GM21717 (cell line): ENCODE results near the gene PRLH.

Experiments
- ATAC-seq: cut with Tn5 transposase; IDR thresholded peaks from one replicate; pipeline ENCODE4 v1.9.1; 2021; ENCODE audit warnings: mild to moderate bottlenecking, moderate library complexity; ENCODE audit not compliant: unreplicated experiment

Gene PRLH

GRCh38 chr2:237538901-237539300 lies 27.5 kb upstream of the PRLH start:
- ATAC-seq: no peak

DNA sequence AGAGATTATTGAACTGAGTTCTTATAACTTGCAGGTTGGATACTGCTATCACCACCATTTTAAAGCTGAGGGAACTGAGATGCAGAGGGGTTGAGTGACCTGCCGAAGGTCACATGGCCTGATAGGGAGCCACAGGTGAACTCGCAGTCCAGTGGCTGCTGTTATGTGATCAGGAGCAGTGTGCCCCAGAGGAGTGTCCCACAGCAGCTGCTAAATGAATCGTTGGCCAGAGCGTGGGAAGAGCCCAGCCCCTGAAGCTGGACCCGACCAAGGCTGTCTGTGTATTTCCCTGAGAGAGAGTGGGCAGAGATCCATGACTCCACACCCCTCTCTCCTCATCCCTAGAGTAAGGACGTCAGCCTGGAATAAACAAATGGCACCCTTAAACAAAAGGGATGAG lies 26.7 kb upstream of the PRLH start:
- ATAC-seq: no peak

GRCh38 chr2:237540223-237540775 lies 26.1 kb upstream of the PRLH start:
- ATAC-seq: no peak

- no peak for ATAC-seq
Measured at GRCh38 chr2:237540823-237541222, 25.6 kb upstream of the PRLH start.

DNA sequence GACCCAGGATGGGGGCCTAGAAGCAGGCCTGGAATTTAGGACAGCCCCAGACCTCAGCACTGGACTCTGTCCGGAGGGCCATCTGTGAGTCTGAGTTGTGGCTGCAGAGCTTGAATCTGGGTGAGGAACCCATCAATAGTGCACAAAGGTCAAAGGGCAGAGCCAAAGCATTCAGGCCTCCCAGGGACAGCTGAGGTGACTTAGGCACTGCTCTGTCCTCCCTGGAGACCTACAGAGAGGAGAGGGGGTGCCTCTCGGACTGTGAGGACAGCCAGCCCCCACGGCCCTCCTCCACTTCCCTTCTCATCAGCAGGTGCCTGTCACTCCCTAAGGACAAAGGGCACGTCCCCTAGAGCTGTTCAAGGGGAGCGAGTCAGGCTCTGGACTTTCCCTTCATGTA lies 25.1 kb upstream of the PRLH start:
- ATAC-seq: no peak

DNA sequence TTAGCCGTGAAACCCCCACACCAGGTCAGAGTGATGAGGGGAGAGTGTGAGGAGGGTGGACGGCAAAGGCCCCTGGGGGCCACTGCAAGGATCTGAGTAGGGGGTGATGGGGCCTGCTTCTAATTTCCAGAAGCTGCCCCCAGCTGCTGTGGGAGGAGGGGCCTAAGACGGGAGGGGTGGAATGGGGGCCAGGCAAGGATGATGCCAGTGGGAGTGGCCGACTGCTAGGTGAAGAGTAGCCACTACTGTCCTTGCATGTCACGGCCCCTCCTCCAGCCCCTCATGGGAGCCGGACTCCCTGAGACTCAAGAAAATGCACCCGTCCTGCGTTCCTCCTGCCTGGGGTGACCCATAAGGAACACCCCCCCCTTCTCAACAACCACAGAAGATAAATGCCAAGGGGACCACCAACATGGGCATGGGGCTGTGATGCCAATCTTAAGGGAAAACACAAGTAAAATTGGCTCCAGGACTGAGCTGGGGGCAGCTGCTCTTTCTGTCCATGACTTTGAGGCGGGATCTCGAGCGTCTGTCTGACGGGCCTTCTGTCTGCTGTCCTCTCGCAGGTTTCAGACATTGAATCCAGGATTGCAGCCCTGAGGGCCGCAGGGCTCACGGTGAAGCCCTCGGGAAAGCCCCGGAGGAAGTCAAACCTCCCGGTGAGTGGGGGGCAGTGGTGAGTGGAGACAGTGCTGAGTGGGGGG lies 24.2 kb upstream of the PRLH start:
- no peak for ATAC-seq

DNA sequence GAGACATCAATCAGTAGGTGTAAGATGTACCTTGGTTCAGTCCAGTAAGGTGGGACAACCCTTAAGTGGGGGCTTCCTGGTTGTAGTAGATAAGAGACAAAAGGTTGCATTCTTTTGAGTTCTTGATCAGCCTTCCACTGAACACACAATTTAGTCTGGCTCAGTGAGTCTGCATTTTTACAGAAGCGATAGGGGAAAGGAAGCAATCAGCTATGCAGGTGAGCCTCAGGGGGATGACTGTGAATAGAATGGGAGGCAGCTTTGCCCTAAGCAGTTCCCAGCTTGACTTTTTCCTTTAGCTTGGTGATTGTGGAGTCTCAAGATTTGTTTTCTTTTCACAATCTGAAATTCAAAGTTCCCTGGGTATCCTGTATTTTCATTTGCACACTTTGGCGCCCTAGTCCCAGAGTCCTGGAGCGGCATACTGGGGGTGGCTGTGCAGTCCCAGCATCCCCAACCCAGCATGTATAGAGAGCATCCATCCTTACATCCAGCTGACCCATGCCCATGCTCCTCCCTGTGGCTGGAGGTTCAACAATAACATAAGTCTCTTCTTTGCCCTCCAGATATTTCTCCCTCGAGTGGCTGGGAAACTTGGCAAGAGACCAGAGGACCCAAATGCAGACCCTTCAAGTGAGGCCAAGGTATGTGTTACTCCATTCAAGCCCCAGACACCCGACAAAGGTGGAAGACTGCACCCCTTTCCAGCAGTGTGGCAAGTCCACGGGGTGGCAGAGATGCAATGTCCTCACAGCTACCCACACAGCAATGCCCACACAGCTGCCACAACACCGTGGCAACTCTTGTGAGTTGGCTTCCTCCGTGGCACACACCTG lies 20.1 kb upstream of the PRLH start:
- no peak for ATAC-seq

DNA sequence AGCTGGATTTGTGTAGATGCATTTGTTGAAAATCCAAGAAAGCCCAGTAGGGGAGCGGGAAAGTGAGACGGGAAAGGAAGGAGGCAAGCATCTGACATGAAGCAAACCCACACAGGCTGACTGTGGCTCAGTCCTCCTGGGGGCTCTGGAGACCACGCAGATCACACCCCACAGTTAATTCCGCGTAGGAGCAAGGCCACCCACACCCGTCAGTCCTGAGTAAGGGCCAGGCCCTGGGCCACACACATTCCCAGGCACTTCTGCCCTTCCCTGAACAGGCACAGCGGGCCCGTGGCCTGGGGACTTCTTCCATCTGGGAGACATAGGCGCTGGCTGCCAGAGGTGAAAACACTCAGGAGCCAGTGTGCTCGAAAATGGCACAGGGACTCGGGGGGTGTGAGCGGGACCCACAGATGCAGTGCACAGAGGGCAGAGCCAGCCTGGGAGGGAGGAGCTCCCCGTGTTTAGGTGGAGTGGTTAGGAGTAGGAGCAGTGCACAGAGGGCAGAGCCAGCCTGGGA lies 19.4 kb upstream of the PRLH start:
- ATAC-seq: no peak

GRCh38 chr2:237547841-237548416 lies 18.4 kb upstream of the PRLH start:
- no peak for ATAC-seq

GRCh38 chr2:237549216-237549615 lies 17.2 kb upstream of the PRLH start:
- no peak for ATAC-seq

DNA sequence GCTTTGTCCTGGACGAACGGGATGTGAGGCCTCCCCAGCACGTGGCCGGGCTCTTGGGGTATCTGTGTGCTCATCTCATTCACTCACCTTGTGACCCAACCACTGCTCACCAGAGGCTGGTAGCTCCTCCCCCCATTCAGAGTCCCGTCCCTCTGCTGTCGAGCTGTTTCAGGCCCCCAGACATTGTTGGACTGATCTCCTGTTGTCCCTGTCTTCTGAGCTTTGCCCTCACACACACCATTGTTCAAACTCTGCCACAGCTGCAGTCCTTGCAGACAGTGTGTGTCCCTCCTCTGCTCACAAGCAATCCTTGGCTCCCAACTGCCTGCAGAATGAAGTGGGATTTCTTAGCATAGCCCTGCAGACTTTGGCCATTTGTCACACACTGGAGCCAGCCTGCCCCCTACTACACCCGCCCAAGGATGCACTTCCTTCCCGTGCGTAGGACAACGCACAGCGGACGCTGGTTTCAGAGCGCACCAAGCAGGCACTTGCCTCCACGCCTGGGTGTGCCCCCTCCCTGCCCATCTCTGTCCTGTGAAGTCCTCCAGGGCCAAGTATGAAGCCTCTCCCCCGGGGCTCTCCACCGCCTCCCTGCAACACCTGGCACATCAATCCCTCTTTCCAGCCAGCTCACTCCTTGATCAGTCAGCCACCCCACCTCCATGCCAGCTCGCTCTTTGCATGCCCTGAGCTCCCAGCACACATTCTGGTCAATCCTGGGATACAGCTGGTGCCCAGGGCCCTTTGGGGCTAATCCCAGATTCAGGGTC lies 16.5 kb upstream of the PRLH start:
- ATAC-seq: no peak

GRCh38 chr2:237551071-237551574 lies 15.3 kb upstream of the PRLH start:
- no peak for ATAC-seq

- ATAC-seq: no peak
Measured at GRCh38 chr2:237552908-237553307, 13.5 kb upstream of the PRLH start.

- ATAC-seq: no peak
Measured at GRCh38 chr2:237553948-237554347, 12.4 kb upstream of the PRLH start.

GRCh38 chr2:237555560-237555959 lies 10.8 kb upstream of the PRLH start:
- ATAC-seq: no peak

GRCh38 chr2:237556773-237557632 lies 9.4 kb upstream of the PRLH start:
- peak; percentile 97 for ATAC-seq

DNA sequence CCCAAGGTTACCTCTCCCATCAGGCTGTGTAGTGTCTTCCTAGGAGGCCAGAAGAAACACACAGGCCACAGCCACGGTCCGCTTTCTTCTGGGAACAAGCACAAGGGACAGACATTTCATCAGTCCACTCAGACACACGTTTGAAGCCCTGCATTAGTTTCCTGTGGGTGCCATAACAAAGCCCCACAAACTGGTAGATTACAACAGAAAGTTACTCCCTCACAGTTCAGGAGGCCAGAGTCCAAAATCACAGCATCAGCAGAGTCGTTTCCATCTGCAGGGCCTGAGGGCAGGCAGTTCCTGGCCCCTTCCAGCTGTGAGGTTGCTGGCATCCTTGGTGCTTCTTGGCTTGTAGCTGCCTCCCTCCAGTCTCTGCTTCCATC lies 8.8 kb upstream of the PRLH start:
- ATAC-seq: peak; percentile 22

GRCh38 chr2:237558961-237559641 lies 7.3 kb upstream of the PRLH start:
- no peak for ATAC-seq

DNA sequence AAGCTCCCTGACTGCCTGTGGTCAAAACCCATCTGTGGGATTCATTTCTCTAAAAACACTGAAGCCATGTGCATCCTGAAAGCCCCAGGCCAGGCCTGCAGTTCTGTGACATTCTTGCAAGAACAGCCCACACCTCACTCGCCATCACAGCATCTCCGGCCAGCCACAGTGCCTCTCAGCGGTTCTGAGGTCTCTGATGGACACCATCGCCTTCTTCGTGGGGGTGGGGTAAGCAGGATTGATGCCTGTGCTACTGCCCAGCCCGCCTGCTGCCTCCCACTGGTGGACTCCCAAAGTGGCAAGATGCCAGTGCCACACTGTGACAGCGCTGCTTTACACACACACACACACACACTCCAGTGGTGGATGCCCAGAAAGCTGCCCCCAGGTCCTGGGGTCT lies 5.2 kb upstream of the PRLH start:
- no peak for ATAC-seq
